SK-N-SH (cell line): ENCODE measurements around the gene APPL2. TPM values are rescaled to one million over a fixed set of nuclear protein-coding genes. Genes with fewer than 3 reads are reported as not detected.
A peak's percentile ranks its signal among the peaks of the same experiment; 100 is the strongest.

Experiments used
- CTCF ChIA-PET: fragments of 300-600, 350-600 bp; formaldehyde crosslinking; extraction: SDS; loops from one replicate; lab custom pipeline; 2021; lab: Yijun Ruan, JAX
- POLR2A ChIA-PET: fragments of 350-600 bp; sonication (Branson Sonifier 250); formaldehyde crosslinking; extraction: SDS; loops from one replicate; lab custom pipeline; 2020; ENCODE audit warnings: antibody characterized with exemption, inconsistent platforms; lab: Yijun Ruan, JAX
- DNase-seq: peaks from one replicate; pipeline ENCODE4 v3.0.0; 2012
- H2AFZ ChIP-seq: fragments of 200-600 bp; sonication (generic); 2 replicates; pipeline ENCODE4 v1.8.1; 2016; ENCODE audit warnings: antibody characterized with exemption, mild to moderate bottlenecking, low read depth
- H3F3A ChIP-seq: fragments of 200-600 bp; sonication (generic); replicated peaks from 2 replicates; pipeline ENCODE3; 2016; ENCODE audit warnings: antibody characterized with exemption, mild to moderate bottlenecking; ENCODE audit not compliant: insufficient read depth
- H3K27ac ChIP-seq, 2 experiments: fragments of 200-500 bp in 1 of 2; fragments of 200-600 bp in 1 of 2; sonication (Bioruptor generic) in 1 of 2; sonication (generic), shearing (Covaris generic) in 1 of 2; 2 replicates each; pipeline versions ENCODE4 v1.5.1 to v1.6.1; 2014 to 2016; ENCODE audit warnings: low read depth in 2 of 2, inconsistent platforms in 1 of 2, low read length in 1 of 2, mild to moderate bottlenecking in 1 of 2, mixed read lengths in 1 of 2
- H3K27me3 ChIP-seq: fragments of 200-600 bp; sonication (generic), shearing (Covaris generic); 2 replicates; pipeline ENCODE4 v1.6.1; 2016; ENCODE audit warnings: mixed run types; ENCODE audit not compliant: insufficient read depth
- H3K36me3 ChIP-seq, 2 experiments: fragments of 200-500 bp in 1 of 2; fragments of 200-600 bp in 1 of 2; sonication (Bioruptor generic) in 1 of 2; sonication (generic) in 1 of 2; replicated peaks in 1 of 2; 2 replicates each; pipeline versions ENCODE3 to v1.5.1; 2014 to 2016; ENCODE audit warnings: low read length in 1 of 2, mild to moderate bottlenecking in 1 of 2; ENCODE audit not compliant: insufficient read depth in 2 of 2, control insufficient read depth in 1 of 2
- H3K4me1 ChIP-seq, 2 experiments: fragments of 200-500 bp in 1 of 2; fragments of 200-600 bp in 1 of 2; sonication (Bioruptor generic) in 1 of 2; sonication (generic), shearing (Covaris generic) in 1 of 2; 2 replicates each; pipeline versions ENCODE4 v1.5.1 to v1.6.1; 2014 to 2016; ENCODE audit warnings: low read depth in 1 of 2, low read length in 1 of 2, mixed run types in 1 of 2; ENCODE audit not compliant: insufficient read depth in 2 of 2, control insufficient read depth in 1 of 2
- H3K4me2 ChIP-seq: fragments of 200-600 bp; sonication (generic), shearing (Covaris generic); 2 replicates; pipeline ENCODE4 v1.6.1; 2017; ENCODE audit warnings: mixed run types
- H3K4me3 ChIP-seq, 2 experiments: fragments of 200-500 bp in 1 of 2; fragments of 200-600 bp in 1 of 2; sonication (Bioruptor generic) in 1 of 2; sonication (generic), shearing (Covaris generic) in 1 of 2; 2 replicates each; pipeline versions ENCODE4 v1.5.1 to v1.8.1; 2014 to 2016; ENCODE audit warnings: low read depth in 2 of 2, inconsistent platforms in 1 of 2, low read length in 1 of 2, mild to moderate bottlenecking in 1 of 2, mixed read lengths in 1 of 2, moderate library complexity in 1 of 2
- H3K79me2 ChIP-seq: fragments of 200-600 bp; sonication (generic); 2 replicates; pipeline ENCODE4 v1.8.1; 2017; ENCODE audit warnings: mild to moderate bottlenecking; ENCODE audit not compliant: insufficient read depth
- H3K9ac ChIP-seq: fragments of 200-600 bp; sonication (generic); 2 replicates; pipeline ENCODE4 v1.6.1; 2017; ENCODE audit warnings: mixed run types
- H3K9me2 ChIP-seq: fragments of 200-600 bp; sonication (generic); 2 replicates; pipeline ENCODE4 v1.6.1; 2017; ENCODE audit warnings: mixed run types
- H3K9me3 ChIP-seq: fragments of 200-600 bp; sonication (generic); 2 replicates; pipeline ENCODE4 v1.6.1; 2017; ENCODE audit warnings: mixed run types, mild to moderate bottlenecking, moderate library complexity
- H4K20me1 ChIP-seq: fragments of 200-600 bp; sonication (generic); 2 replicates; pipeline ENCODE4 v1.6.1; 2017; ENCODE audit warnings: mild to moderate bottlenecking, mixed run types; ENCODE audit not compliant: insufficient read depth
- CHD2 ChIP-seq: fragments of 150-350 bp; IDR thresholded peaks from 2 replicates; pipeline ENCODE4 v1.6.1; 2018; ENCODE audit warnings: low read length; ENCODE audit not compliant: partially characterized antibody
- CTCF ChIP-seq: fragments of 200-600 bp; sonication (generic); IDR thresholded peaks from 2 replicates; pipeline ENCODE4 v1.6.1; 2017; ENCODE audit warnings: antibody characterized with exemption, mild to moderate bottlenecking, moderate library complexity
- ELF1 ChIP-seq: IDR thresholded peaks from 2 replicates; pipeline ENCODE4 v1.4.0; 2012
- FOSL2 ChIP-seq: IDR thresholded peaks from 2 replicates; pipeline ENCODE4 v1.4.0; 2012; ENCODE audit warnings: low read depth, mild to moderate bottlenecking, moderate library complexity, borderline replicate concordance
- FOXJ3 ChIP-seq: sonication (generic); formaldehyde crosslinking; IDR thresholded peaks from 2 replicates; pipeline ENCODE4 v1.5.1; 2020; ENCODE audit warnings: mild to moderate bottlenecking, missing genetic modification reagents
- JUND ChIP-seq: IDR thresholded peaks from 2 replicates; pipeline ENCODE4 v1.4.0; 2012
- MAX ChIP-seq: IDR thresholded peaks from 2 replicates; pipeline ENCODE4 v1.4.0; 2012; ENCODE audit warnings: low read depth
- MXI1 ChIP-seq: IDR thresholded peaks from 2 replicates; pipeline ENCODE4 v1.6.1; 2012; ENCODE audit warnings: mild to moderate bottlenecking, low read depth, low read length, improper control_type of control experiment
- POLR2AphosphoS5 ChIP-seq: IDR thresholded peaks from 2 replicates; pipeline ENCODE4 v1.6.1; 2012; ENCODE audit warnings: low read depth, low read length
- RCOR1 ChIP-seq: fragments of 150-350 bp; IDR thresholded peaks from 2 replicates; pipeline ENCODE4 v1.6.1; 2017; ENCODE audit warnings: antibody characterized with exemption, low read length
- SIN3A ChIP-seq: IDR thresholded peaks from 2 replicates; pipeline ENCODE4 v1.6.1; 2012; ENCODE audit warnings: low read depth, mild to moderate bottlenecking, low read length, moderate library complexity, borderline replicate concordance
- YY1 ChIP-seq: IDR thresholded peaks from 2 replicates; pipeline ENCODE4 v1.4.0; 2012; ENCODE audit warnings: low read depth, mild to moderate bottlenecking
- WGBS: methylation state at CpG from one replicate; pipeline ENCODE4 v1.1.6; 2017; ENCODE audit warnings: low lambda C conversion rate; 5-methylcytosine and 5-hydroxymethylcytosine counted together
- polyA plus RNA-seq, 3 experiments: library from polyadenylated mRNA; depleted of rRNA; stranded (reverse); fragments of >200 nt; gene quantifications; 2 replicates each; pipeline ENCODE4 v1.2.3, GENCODE V29; 2012
- TF ChIP-seq, protein P1 (sequence below): IDR thresholded peaks from 2 replicates; pipeline ENCODE4 v1.6.1; 2012; ENCODE audit warnings: mild to moderate bottlenecking, low read depth, low read length, moderate library complexity

Gene APPL2
- polyA plus RNA-seq, 1 of the 3 experiments (the other 2 are of a cell fraction): 59.2 TPM

DNA sequence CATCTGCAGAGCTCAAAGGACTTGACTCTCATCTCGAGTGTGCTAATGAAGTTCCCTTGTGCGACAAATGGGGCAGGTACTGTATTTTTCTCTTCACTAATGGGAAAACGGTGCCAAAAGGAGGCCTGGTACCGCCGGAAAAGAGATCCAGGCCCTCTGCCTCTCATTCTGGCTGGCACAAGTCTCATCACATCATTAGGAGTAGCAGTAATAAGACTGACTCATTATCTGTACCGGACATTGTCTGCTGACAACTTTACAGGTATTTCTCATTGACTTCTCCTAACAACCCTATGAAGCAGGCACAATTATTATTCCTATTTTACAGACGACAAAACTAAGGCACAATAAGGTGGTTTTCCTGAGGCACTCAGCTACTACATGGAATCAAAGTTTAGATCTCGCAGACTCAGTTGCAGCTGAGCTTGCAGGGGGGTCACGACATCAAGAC is 668 bp downstream of the APPL2 start:
- TF ChIP-seq JUND: no peak
- TF ChIP-seq FOSL2: 0 out of 2 replicates have a peak, but pooled peaks have one; percentile 8
- 0 out of 2 replicates have a peak, but pooled peaks have one; percentile 12 for TF ChIP-seq RCOR1
- no peak for TF ChIP-seq CTCF
- TF ChIP-seq MXI1: peak; percentile 21; the same call in 1 of the 2 replicates
- no peak for TF ChIP-seq YY1
- TF ChIP-seq, protein P1, sequence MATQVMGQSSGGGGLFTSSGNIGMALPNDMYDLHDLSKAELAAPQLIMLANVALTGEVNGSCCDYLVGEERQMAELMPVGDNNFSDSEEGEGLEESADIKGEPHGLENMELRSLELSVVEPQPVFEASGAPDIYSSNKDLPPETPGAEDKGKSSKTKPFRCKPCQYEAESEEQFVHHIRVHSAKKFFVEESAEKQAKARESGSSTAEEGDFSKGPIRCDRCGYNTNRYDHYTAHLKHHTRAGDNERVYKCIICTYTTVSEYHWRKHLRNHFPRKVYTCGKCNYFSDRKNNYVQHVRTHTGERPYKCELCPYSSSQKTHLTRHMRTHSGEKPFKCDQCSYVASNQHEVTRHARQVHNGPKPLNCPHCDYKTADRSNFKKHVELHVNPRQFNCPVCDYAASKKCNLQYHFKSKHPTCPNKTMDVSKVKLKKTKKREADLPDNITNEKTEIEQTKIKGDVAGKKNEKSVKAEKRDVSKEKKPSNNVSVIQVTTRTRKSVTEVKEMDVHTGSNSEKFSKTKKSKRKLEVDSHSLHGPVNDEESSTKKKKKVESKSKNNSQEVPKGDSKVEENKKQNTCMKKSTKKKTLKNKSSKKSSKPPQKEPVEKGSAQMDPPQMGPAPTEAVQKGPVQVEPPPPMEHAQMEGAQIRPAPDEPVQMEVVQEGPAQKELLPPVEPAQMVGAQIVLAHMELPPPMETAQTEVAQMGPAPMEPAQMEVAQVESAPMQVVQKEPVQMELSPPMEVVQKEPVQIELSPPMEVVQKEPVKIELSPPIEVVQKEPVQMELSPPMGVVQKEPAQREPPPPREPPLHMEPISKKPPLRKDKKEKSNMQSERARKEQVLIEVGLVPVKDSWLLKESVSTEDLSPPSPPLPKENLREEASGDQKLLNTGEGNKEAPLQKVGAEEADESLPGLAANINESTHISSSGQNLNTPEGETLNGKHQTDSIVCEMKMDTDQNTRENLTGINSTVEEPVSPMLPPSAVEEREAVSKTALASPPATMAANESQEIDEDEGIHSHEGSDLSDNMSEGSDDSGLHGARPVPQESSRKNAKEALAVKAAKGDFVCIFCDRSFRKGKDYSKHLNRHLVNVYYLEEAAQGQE: no peak
- TF ChIP-seq ELF1: 0 out of 2 replicates have a peak, but pooled peaks have one; percentile 1
- TF ChIP-seq POLR2AphosphoS5: peak; percentile 9; the same call in 1 of the 2 replicates
- H3K4me3 ChIP-seq: peak overlapping the region; percentile 82 to 92
- POLR2A ChIA-PET: interaction anchor here (1.1 to 1.9 kb wide), 4 partner anchors 9 to 1305 kb away, joined by 3 to 28 read pairs (median 5); partner anchors contain the start of gene HSP90B1
- peaks cover 11% of the 10 kb centered on the region for H3F3A ChIP-seq
- WGBS: 0% methylated on average over 9 of the region's 9 CpGs
- no peaks in the 10 kb centered on the region for H3K27me3 ChIP-seq
- H3K9ac ChIP-seq: peak overlapping the region; percentile 88
- DNase-seq: peak; percentile 25
- no peaks in the 10 kb centered on the region for H3K9me2 ChIP-seq
- no peak overlapping the region for H2AFZ ChIP-seq
- CTCF ChIA-PET: interaction anchor here (0.8 to 2.0 kb wide), 4 partner anchors 8 to 148 kb away, joined by 3 to 8 read pairs (median 4); no protein-coding TSS in a partner anchor
- peak overlapping the region; percentile 88 to 97 for H3K27ac ChIP-seq
- peaks cover 9 to 21% of the 10 kb centered on the region in 2 experiments for H3K4me1 ChIP-seq
- H3K4me2 ChIP-seq: peak overlapping the region; percentile 83
- peaks cover 55% of the 10 kb centered on the region for H3K79me2 ChIP-seq
- H3K9me3 ChIP-seq: no peaks in the 10 kb centered on the region
- peaks cover 15 to 18% of the 10 kb centered on the region in 2 experiments for H3K36me3 ChIP-seq
- H4K20me1 ChIP-seq: peaks cover 15% of the 10 kb centered on the region; the same call in 1 of the 2 replicates

GRCh38 chr12:105234197-105234596 is 1.8 kb downstream of the APPL2 start:
- Histone ChIP-seq H3K4me2 (peak overlapping the region; percentile 83), H3K9me3 (no peaks in the 10 kb centered on the region), H3K4me3 (peak overlapping the region; percentile 82 to 92), H3K4me1 (peaks cover 9 to 32% of the 10 kb centered on the region in 2 experiments), H3F3A (peaks cover 22% of the 10 kb centered on the region), H3K9ac (peak overlapping the region; percentile 88)
- TF ChIP-seq SIN3A (no peak), POLR2AphosphoS5 (no peak), CHD2 (no peak), MAX (no peak), JUND (no peak), FOXJ3 (CRISPR knock-in tag) (no peak), FOSL2 (no peak)
- TF ChIP-seq, all 33 proteins: peak for 0
- Histone ChIP-seq H3K9me2 (no peaks in the 10 kb centered on the region), H3K36me3 (peaks cover 19% of the 10 kb centered on the region in 2 experiments), H3K79me2 (peaks cover 66% of the 10 kb centered on the region), H4K20me1 (peaks cover 15% of the 10 kb centered on the region; the same call in 1 of the 2 replicates), H3K27me3 (no peaks in the 10 kb centered on the region), H3K27ac (peak overlapping the region; percentile 88 to 97; a peak in 3 of 4 replicates), H2AFZ (no peak overlapping the region)
- CTCF ChIA-PET: interaction anchor here (1.4 kb wide), 1 partner anchor 14 kb away, joined by 5 read pairs; no protein-coding TSS in a partner anchor
- POLR2A ChIA-PET: no interaction called here
- 90% methylated on average over 1 of the region's 1 CpG for WGBS
- DNase-seq: no peak
